Activated T-helper 17 cell treated with anti-CD3 and anti-CD28 coated beads, Interleukin-2, amount 50 U/mL, for 72 hours (primary cell): ENCODE results near the gene LRP1B. TPM values are rescaled to one million over a fixed set of nuclear protein-coding genes. Genes with fewer than 3 reads are reported as not detected.
"Not testable (repeated sequence)": the region's sequence is repeated elsewhere in the genome, so short reads cannot be mapped to it uniquely, and the experiment has no call there.

Experiments
- ATAC-seq: fragments of 150-1000 bp; cut with Tn5 transposase; replicated peaks from 2 replicates; pipeline ENCODE4 v1.10.0; 2021; ENCODE audit warnings: mild to moderate bottlenecking, moderate library complexity
- H3K27ac Mint-ChIP-seq: one replicate; pipeline ENCODE4 v1.8.0; 2022; ENCODE audit warnings: mixed read lengths
- H3K27me3 Mint-ChIP-seq: one replicate; pipeline ENCODE4 v1.8.0; 2022; ENCODE audit warnings: mixed read lengths
- H3K36me3 Mint-ChIP-seq: one replicate; pipeline ENCODE4 v1.8.0; 2022; ENCODE audit warnings: low read depth, mild to moderate bottlenecking, mixed read lengths
- H3K4me1 Mint-ChIP-seq: one replicate; pipeline ENCODE4 v1.8.0; 2022; ENCODE audit warnings: mixed read lengths
- H3K4me3 Mint-ChIP-seq: one replicate; pipeline ENCODE4 v1.8.0; 2022; ENCODE audit warnings: mild to moderate bottlenecking, mixed read lengths
- H3K9me3 Mint-ChIP-seq: one replicate; pipeline ENCODE4 v1.8.0; 2022; ENCODE audit warnings: mixed read lengths
- total RNA-seq, 2 donors: library from RNA; stranded (reverse); gene quantifications; one replicate each; pipeline ENCODE4 v1.2.3, GENCODE V29; 2022

LRP1B gene
- total RNA-seq, 2 donors from 2014 or later = not detected

- Mint-ChIP-seq H3K36me3 (no peaks in the 10 kb centered on the region), H3K27me3 (no peaks in the 10 kb centered on the region), H3K4me1 (no peaks in the 10 kb centered on the region), H3K4me3 (no peak overlapping the region), H3K27ac (no peak overlapping the region), H3K9me3 (peaks cover 20% of the 10 kb centered on the region)
- no peak for ATAC-seq
These were observed 241.7 kb downstream of the LRP1B start for GRCh38 chr2:141888987-141889555.

GRCh38 chr2:141887363-141887762 is 243.5 kb downstream of the LRP1B start:
- Mint-ChIP-seq H3K4me3 (no peak overlapping the region), H3K36me3 (no peaks in the 10 kb centered on the region), H3K4me1 (no peaks in the 10 kb centered on the region), H3K9me3 (peaks cover 16% of the 10 kb centered on the region), H3K27me3 (no peaks in the 10 kb centered on the region), H3K27ac (no peak overlapping the region)
- no peak for ATAC-seq

- Mint-ChIP-seq H3K9me3 (peaks cover 6% of the 10 kb centered on the region), H3K4me1 (no peaks in the 10 kb centered on the region), H3K36me3 (no peaks in the 10 kb centered on the region), H3K27me3 (no peaks in the 10 kb centered on the region), H3K27ac (no peak overlapping the region), H3K4me3 (no peak overlapping the region)
- ATAC-seq = no peak
These were observed 252.8 kb downstream of the LRP1B start for GRCh38 chr2:141878016-141878415.

GRCh38 chr2:141871913-141872634 is 258.7 kb downstream of the LRP1B start:
- no peak overlapping the region for H3K4me3 Mint-ChIP-seq
- no peak overlapping the region for H3K27ac Mint-ChIP-seq
- H3K27me3 Mint-ChIP-seq = no peaks in the 10 kb centered on the region
- no peaks in the 10 kb centered on the region for H3K36me3 Mint-ChIP-seq
- H3K9me3 Mint-ChIP-seq = peaks cover 20% of the 10 kb centered on the region
- ATAC-seq = no peak
- no peaks in the 10 kb centered on the region for H3K4me1 Mint-ChIP-seq

- no peak overlapping the region for H3K27ac Mint-ChIP-seq
- no peaks in the 10 kb centered on the region for H3K27me3 Mint-ChIP-seq
- peaks cover 25% of the 10 kb centered on the region for H3K9me3 Mint-ChIP-seq
- no peak overlapping the region for H3K4me3 Mint-ChIP-seq
- no peak for ATAC-seq
- no peaks in the 10 kb centered on the region for H3K36me3 Mint-ChIP-seq
- no peaks in the 10 kb centered on the region for H3K4me1 Mint-ChIP-seq
These were observed 261.2 kb downstream of the LRP1B start for GRCh38 chr2:141869572-141869971.

GRCh38 chr2:141863964-141864363 is 266.9 kb downstream of the LRP1B start:
- ATAC-seq = no peak
- H3K4me1 Mint-ChIP-seq = no peaks in the 10 kb centered on the region
- no peak overlapping the region for H3K27ac Mint-ChIP-seq
- no peak overlapping the region for H3K4me3 Mint-ChIP-seq
- no peaks in the 10 kb centered on the region for H3K27me3 Mint-ChIP-seq
- peaks cover 13% of the 10 kb centered on the region for H3K9me3 Mint-ChIP-seq
- no peaks in the 10 kb centered on the region for H3K36me3 Mint-ChIP-seq

GRCh38 chr2:141856215-141856919 is 274.4 kb downstream of the LRP1B start:
- no peaks in the 10 kb centered on the region for H3K27me3 Mint-ChIP-seq
- no peaks in the 10 kb centered on the region for H3K36me3 Mint-ChIP-seq
- no peak overlapping the region for H3K27ac Mint-ChIP-seq
- H3K4me1 Mint-ChIP-seq = no peaks in the 10 kb centered on the region
- H3K4me3 Mint-ChIP-seq = no peak overlapping the region
- ATAC-seq = no peak
- peaks cover 15% of the 10 kb centered on the region for H3K9me3 Mint-ChIP-seq

GRCh38 chr2:141848191-141848590 is 282.6 kb downstream of the LRP1B start:
- Mint-ChIP-seq H3K4me3 (no peak overlapping the region), H3K27me3 (no peaks in the 10 kb centered on the region), H3K27ac (no peak overlapping the region), H3K4me1 (no peaks in the 10 kb centered on the region), H3K36me3 (no peaks in the 10 kb centered on the region), H3K9me3 (peaks cover 6% of the 10 kb centered on the region)
- ATAC-seq = no peak

GRCh38 chr2:141844231-141844630 is 286.6 kb downstream of the LRP1B start:
- H3K27ac Mint-ChIP-seq = no peak overlapping the region
- no peak overlapping the region for H3K4me3 Mint-ChIP-seq
- H3K9me3 Mint-ChIP-seq = peaks cover 6% of the 10 kb centered on the region
- H3K36me3 Mint-ChIP-seq = no peaks in the 10 kb centered on the region
- no peak for ATAC-seq
- H3K4me1 Mint-ChIP-seq = no peaks in the 10 kb centered on the region
- H3K27me3 Mint-ChIP-seq = no peaks in the 10 kb centered on the region

GRCh38 chr2:141835103-141835502 is 295.7 kb downstream of the LRP1B start:
- no peaks in the 10 kb centered on the region for H3K27me3 Mint-ChIP-seq
- H3K4me3 Mint-ChIP-seq = no peak overlapping the region
- H3K36me3 Mint-ChIP-seq = no peaks in the 10 kb centered on the region
- ATAC-seq = no peak
- no peaks in the 10 kb centered on the region for H3K4me1 Mint-ChIP-seq
- H3K9me3 Mint-ChIP-seq = peaks cover 20% of the 10 kb centered on the region
- H3K27ac Mint-ChIP-seq = no peak overlapping the region

- Mint-ChIP-seq H3K4me1 (no peaks in the 10 kb centered on the region), H3K4me3 (no peak overlapping the region), H3K27me3 (no peaks in the 10 kb centered on the region), H3K9me3 (peaks cover 8% of the 10 kb centered on the region), H3K36me3 (no peaks in the 10 kb centered on the region), H3K27ac (no peak overlapping the region)
- ATAC-seq = no peak
These were observed 302.1 kb downstream of the LRP1B start for GRCh38 chr2:141828761-141829160.

GRCh38 chr2:141824790-141825189 is 306.0 kb downstream of the LRP1B start:
- Mint-ChIP-seq H3K36me3 (no peaks in the 10 kb centered on the region), H3K27ac (no peak overlapping the region), H3K9me3 (peaks cover 4% of the 10 kb centered on the region), H3K27me3 (no peaks in the 10 kb centered on the region), H3K4me3 (no peak overlapping the region), H3K4me1 (no peaks in the 10 kb centered on the region)
- ATAC-seq = no peak

GRCh38 chr2:141820893-141821292 is 309.9 kb downstream of the LRP1B start:
- no peak overlapping the region for H3K27ac Mint-ChIP-seq
- peaks cover 4% of the 10 kb centered on the region for H3K9me3 Mint-ChIP-seq
- H3K36me3 Mint-ChIP-seq = no peaks in the 10 kb centered on the region
- no peak overlapping the region for H3K4me3 Mint-ChIP-seq
- H3K27me3 Mint-ChIP-seq = no peaks in the 10 kb centered on the region
- no peaks in the 10 kb centered on the region for H3K4me1 Mint-ChIP-seq
- ATAC-seq = no peak

GRCh38 chr2:141815320-141815719 is 315.5 kb downstream of the LRP1B start:
- H3K36me3 Mint-ChIP-seq, H3K4me1 Mint-ChIP-seq, H3K4me3 Mint-ChIP-seq: not testable (repeated sequence)

GRCh38 chr2:141814150-141814549 is 316.7 kb downstream of the LRP1B start:
- no peak overlapping the region for H3K4me3 Mint-ChIP-seq
- H3K9me3 Mint-ChIP-seq = peaks cover 29% of the 10 kb centered on the region
- no peaks in the 10 kb centered on the region for H3K36me3 Mint-ChIP-seq
- ATAC-seq = no peak
- H3K27me3 Mint-ChIP-seq = no peaks in the 10 kb centered on the region
- no peaks in the 10 kb centered on the region for H3K4me1 Mint-ChIP-seq
- H3K27ac Mint-ChIP-seq = no peak overlapping the region

More at GRCh38 chr2:141815320-141815719, 315.5 kb downstream of the LRP1B start:
- H3K27ac Mint-ChIP-seq, ATAC-seq, H3K27me3 Mint-ChIP-seq: not testable (repeated sequence)
- peaks cover 25% of the 10 kb centered on the region for H3K9me3 Mint-ChIP-seq
